Left ventricle myocardium superior (tissue), 1 donor: ENCODE measurements around the gene SRGAP2B. TPM values are rescaled to one million over a fixed set of nuclear protein-coding genes. Genes with fewer than 3 reads are reported as not detected.
"Not testable (repeated sequence)": the region's sequence is repeated elsewhere in the genome, so short reads cannot be mapped to it uniquely, and the experiment has no call there.

Source experiments
- ATAC-seq: fragments of 200-7000 bp; cut with Tn5 transposase; one replicate; pipeline ENCODE4 v1.9.1; 2020; ENCODE audit warnings: mild to moderate bottlenecking, moderate library complexity
- DNase-seq: peaks from one replicate; pipeline ENCODE4 v3.0.0-alpha.2; 2020
- intact Hi-C: fragments of 100-400 bp; cut with micrococcal nuclease; formaldehyde crosslinking; loops from one replicate; pipeline ENCODE4 v1.11.0; 2022
- long read RNA-seq: library from polyadenylated mRNA; unstranded; transcript quantifications from one replicate; pipeline ENCODE4 v2.0.0, GENCODE V29; 2021
- total RNA-seq: library from RNA; stranded (reverse); fragmentation: NEBNext Ultra II Directional; extraction: Animal tissue kit (Norgen Biotek cat#: 25700); gene quantifications from one replicate; pipeline ENCODE4 v1.2.1, GENCODE V29; 2021
- donor health status: DM: no; HTN: yes; CAD: no; lungs with severe emphysema.

Gene SRGAP2B
- total RNA-seq, result 8.7 TPM
- long read RNA-seq, partial matches to known transcripts, result 1 of 9 reads
- long read RNA-seq, other reads (novel, unspliced or antisense), result 6 of 9 reads

DNA sequence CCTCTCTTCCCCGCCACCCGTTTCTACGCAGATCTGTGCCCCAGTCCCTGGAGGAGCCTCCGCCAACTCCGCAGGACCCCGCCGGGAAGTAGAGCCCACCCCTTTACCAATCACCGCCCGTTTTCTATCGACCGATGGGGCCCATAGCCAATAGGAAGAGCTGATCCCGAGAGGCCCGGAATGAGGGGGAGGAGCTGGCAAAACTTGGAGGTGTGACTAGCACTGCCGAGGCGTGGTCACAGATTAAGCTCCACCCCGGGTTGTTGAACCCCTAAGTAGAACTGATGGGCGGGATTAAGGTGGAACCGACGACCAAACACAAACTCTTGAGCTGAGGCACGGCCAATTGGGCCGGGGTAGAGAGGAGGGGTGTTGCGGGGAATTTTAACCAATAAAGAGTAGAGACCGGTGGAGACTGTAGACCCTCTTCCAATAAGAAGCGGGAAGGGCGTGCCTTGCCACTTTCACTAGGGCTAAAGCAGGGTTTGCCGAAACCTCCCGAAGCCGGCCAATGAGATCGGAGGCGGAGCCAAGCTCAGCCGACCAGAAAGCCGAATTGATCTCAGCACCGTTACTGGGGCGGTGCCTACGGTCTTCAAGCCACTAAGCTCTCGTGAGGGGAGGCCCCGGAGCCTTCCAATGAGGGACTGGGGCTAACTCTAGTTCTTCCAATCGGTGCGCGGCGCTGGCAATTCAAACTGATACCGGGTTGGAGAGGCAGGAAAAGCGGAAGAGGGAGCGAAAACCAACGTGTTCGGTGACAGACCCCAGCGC lies at the start of gene SRGAP2B, which contains the start of gene FAM72D:
Gene SRGAP2B, minus strand, starts transcription at position 45 of the 774 bp plus-strand sequence. CDS start 2,427 bp downstream, outside the sequence.
Gene FAM72D, plus strand, starts transcription at position 691 of the 774 bp plus-strand sequence. CDS start 874 bp downstream, outside the sequence.
- peak; percentile 88 for ATAC-seq
- DNase-seq, intact Hi-C loops: not testable (repeated sequence)

DNA sequence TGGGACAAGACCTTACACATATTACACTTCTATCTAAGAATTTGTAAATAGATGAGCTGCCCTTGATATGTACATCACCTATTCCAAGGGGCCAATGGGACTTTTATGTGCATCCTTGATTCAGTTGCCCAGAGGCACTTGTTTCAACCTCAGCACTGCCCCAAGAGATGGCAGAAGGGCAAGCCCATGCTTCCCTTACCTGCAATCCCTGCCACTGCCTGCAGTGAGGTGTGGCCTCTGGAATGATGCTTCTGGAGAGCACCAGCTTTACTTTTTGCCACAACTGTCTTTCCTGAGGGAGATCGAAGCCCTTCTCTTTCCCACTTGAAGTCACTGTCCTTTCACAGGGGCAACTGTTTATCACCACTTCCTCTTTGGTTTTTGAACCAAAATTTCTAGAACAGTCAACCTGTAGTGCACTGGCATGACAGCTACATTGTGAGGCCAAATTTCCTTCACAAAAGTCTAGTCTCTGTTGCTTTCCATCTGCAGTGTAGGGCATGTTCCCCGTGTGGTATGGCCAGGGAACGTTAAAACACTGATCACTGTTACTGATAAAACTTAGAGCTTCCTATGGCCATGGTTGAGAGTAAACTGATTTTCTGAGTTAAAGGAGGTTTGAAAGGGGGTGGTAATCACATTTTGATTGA lies 49.3 kb upstream of the SRGAP2B start:
- ATAC-seq, intact Hi-C loops, DNase-seq: not testable (repeated sequence)

DNA sequence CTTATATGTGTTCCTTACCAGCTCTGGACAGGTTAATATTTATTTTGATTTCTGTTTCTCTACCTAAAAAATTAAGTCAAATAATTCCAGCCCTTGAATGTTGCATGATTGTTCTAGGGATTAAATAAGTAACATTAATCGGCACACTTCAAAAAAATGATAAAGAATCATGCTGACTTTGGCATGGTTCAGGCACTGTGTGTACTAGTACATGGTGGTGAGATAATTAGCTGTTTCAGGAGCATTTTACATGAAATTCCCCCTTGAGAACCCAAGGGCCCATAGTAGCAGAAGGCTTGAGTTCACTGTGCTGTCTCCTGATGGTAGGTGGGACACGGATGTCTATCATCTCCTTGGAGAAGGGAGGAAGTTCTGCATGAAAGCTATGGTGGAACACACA lies 45.4 kb upstream of the SRGAP2B start:
- DNase-seq, ATAC-seq, intact Hi-C loops: not testable (repeated sequence)

DNA sequence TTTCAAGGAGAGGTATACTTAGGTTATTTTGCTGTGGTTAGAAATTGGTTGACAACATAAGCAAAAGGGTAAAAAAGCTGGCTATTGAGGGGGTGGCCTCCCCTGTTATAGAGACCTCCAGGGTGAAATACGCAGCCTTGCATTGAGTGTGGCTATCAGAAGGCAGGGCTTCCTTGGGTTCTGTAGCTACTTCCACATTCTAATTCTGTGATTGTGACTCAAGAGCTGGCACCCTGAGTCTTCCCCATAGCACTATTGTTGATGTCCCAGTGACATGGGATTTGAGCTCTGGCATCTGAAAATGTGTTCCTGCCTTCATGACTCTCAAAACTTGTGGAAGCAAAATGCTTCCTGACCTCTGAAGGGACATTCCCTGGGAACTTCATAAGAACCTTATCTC lies 39.3 kb upstream of the SRGAP2B start:
- ATAC-seq, result peak; percentile 54
- DNase-seq, intact Hi-C loops: not testable (repeated sequence)

DNA sequence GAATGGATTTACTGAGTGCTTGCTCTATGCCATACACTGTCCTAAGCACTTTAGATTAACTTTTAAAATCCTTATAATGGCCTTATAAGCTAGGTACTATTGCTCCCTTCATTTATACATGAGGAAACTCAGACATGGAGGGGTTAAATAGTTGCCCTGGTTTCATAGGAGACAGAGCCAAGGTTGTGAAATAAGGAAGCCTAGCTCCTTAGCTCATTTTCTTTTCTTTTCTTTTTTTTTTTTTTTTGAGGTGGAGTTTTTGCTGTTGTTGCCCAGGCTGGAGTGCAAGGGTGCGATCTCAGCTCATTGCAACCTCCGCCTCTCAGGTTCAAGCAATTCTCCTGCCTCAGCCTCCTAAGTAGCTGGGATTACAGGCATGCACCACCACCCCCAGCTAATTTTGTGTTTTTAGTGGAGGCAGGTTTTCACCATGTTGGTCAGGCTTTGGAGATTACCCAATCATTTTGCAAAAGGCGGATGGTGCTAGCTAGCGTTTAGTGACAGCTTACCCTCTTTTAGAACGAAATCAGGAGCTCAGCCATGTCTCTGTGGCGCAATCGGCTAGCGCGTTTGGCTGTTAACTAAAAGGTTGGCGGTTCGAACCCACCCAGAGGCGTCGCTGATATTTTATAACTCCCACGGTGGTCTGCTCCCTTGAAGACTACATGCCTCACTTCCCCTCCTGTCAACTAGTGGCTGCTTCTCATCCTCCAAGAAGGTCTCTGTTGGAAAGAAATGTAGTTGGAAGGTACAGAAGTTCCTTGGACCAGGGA lies 33.8 kb upstream of the SRGAP2B start:
- DNase-seq, result peak; percentile 24
- intact Hi-C loops, result not testable (repeated sequence)
- peak; percentile 79 for ATAC-seq

DNA sequence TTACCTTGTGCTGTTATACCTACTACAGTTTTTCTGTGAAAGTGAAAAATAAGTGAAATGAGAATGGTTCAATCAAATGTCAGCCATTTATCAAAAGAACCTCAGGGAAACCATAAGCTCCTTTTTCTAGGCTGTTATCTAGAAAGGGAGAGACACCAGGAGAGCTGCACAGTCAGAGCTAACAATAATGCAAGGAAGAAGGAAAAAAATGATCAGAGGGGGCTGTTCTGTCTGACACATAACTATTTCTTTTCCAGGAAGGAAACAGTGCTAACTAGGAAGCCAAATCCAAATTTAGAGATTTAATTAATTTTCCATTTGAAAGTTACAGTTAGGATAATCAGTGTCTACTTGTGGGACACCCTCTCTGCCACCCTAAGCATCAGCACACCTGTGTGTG lies 32.0 kb upstream of the SRGAP2B start:
- ATAC-seq, DNase-seq, intact Hi-C loops: not testable (repeated sequence)

DNA sequence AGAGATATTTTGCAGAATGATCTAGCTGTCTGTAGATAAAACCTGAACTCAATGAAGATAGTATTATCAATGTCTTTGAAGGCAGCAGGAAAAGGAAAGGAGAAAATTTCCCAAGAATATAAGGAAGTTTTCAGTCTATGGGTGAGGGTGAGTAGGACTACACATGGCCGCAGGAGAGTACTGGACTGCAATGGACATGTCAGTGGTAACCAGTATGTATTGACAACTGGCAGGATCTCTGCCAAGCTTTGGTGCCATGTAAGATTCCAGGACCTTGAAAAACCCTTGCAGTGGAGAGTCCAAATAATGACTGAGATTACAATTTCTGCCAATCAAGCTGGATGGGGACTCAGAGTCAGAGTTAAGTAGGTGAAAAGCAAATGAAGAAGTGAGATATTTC lies 30.0 kb upstream of the SRGAP2B start:
- DNase-seq, ATAC-seq, intact Hi-C loops: not testable (repeated sequence)

DNA sequence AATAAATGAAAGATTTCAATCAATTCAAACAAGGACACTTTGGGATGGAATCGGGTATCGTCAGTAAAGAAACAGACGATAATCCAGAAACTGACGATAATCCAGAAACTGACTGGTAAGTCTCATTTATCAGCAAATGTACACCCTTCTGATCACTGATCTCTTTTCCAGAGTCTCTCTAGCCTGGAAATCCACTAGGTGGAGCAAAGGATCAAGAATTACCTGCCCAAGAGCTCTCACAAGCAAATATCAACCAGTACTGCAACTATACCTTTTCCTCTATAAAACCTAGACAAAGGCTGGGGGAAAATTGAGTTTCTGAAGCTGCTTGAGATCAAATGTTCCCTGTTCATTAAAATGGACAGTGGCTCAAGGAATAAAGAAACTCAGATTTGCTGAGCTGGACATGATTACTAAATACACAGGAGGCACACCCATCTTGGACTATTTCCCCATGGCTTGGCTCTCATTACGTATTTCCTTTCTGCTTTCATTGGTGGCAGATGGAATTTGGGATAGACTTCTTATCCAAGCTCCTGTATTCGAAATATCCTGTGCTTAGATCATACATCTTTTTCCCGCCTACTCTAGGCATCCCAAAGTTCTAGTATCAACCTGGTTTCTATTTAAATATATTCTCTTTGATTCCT lies 29.0 kb upstream of the SRGAP2B start:
- peak; percentile 70 for ATAC-seq
- intact Hi-C loops, result not testable (repeated sequence)

DNA sequence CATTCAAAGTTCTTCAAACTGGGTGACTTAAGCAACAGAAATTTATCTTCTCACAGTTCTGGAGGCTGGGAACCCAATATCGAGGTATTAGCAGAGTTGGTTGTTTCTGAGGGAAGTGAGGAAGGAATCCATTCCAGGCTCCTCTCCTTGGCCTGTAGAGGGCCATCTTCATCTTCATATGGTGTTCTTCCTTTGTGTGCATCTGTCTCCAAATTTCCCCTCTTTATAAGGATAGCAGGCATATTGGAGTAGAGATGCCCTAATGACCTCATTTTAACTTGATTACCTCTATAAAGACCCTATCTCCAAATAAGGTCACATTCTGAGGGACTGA lies 27.9 kb upstream of the SRGAP2B start:
- intact Hi-C loops, DNase-seq: not testable (repeated sequence)
- peak; percentile 62 for ATAC-seq

More for the DNA sequence above, 29.0 kb upstream of the SRGAP2B start:
- DNase-seq, result not testable (repeated sequence)

DNA sequence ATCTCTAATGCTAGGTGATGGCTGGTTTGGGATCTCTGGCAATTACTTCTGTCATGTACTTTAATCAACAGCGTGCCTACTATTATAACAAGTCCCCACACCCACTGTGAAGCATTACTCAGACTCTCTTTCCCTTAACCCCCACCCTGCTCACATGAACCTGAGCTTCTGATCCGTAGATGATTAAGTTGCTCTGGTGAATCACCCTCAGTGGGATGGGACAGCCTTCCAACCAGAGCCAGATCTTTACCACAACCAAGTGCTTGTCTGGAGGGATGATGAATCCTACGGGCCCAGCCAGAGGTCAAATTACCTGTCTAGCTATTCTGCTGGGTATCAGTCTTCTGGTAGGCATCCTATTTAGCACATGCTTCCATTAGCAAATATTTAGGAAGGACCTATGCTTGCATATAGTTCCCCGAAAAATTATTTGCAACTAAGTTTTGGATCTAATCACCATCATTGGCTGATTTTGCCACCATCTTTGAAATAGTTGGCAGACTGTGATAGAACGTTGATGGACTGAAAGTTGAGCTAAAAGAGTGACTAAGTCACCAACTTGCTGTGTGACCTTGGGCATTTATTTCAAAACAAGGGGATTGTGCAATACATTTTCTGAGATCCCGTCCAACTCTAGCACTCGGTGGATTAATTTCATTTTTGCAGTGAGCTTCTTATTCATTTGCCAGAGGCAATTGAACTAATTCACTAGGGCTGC lies 27.4 kb upstream of the SRGAP2B start:
- DNase-seq, result not testable (repeated sequence)
- ATAC-seq, result peak; percentile 69

DNA sequence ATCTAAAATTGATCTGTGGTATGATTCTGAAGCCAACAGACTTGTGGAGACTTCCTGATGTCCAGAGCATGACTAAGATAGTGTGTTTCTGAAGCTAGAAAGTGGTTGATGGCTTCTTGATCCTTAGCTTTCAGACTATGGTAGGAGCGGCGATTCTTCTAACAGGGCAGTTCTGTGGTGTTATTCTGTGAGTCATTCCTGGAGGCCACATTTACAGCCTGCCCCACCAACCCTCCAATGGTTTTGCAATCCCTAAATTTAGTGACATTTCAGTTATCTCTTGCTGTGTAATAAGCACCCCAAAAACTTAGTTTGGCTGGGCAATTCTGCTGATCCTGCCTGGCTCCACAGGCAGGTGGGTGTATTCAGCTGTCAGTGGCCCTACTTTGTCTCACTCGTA lies 24.7 kb upstream of the SRGAP2B start:
- intact Hi-C loops, DNase-seq, ATAC-seq: not testable (repeated sequence)

More for the DNA sequence above, 27.4 kb upstream of the SRGAP2B start:
- intact Hi-C loops, result not testable (repeated sequence)

DNA sequence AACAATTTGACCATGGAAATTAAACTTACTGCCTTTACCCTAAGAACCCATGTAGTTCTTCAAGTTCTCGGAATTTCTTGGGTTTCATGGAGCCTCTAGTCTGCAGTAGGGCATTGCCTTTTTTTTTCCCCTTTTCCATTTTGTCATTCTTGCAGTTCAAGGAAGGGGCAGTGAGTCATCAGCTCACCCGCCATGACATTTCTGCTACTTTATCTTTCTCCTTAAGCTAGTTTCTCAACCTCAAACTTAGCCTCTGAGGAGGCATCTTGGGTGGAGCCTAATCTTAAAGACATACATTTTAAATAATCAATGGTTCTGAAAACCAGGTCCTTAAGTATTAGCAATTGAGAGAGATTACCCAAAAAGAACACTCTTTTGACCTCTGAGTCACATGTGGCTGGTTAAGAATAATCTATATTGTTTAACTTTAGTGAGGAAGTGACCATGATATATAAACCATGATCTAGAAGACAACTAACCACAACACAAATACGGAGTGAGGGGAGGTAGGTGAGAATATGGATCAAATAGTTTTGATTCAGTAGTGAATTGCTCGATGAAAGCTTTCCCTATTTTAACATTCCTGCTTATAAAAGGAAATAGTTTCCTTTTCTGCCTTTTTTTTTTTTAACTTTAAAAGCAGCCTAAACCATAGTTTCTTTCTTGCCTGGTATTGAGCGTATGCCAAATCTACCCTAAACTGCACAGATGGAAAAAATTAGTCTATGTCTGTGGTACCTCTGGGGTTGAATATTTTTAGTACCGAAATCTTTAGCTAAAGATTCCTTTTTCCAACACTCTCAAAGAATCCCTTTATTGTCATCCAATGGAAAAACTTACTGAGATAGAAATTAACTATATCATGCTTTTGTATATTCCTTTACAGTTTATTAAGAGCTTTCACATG lies 20.7 kb upstream of the SRGAP2B start:
- ATAC-seq, intact Hi-C loops, DNase-seq: not testable (repeated sequence)

DNA sequence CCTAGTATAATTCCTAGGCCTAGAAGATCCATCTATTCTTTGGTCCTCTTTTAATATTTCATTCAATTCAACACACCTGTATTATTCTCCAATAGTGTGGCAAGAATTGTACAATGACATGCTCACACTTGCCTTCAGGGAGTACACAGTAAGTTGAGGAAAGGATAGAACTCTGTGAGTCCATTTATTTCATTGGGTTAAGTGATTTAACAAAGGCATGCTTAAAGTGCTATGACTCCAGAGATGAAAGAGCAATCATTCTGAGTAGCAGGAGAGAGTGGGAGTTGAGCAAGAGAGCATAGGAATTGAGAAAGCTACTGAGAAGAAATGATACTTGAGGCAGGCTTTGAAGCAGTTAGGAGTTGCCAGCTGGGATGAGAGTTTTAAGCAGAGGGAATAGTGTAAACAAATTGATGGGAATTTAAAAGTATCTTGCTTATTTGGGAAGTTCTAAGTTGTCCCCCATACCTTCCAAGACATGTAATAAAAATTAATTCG lies 19.5 kb upstream of the SRGAP2B start:
- intact Hi-C loops, DNase-seq, ATAC-seq: not testable (repeated sequence)

DNA sequence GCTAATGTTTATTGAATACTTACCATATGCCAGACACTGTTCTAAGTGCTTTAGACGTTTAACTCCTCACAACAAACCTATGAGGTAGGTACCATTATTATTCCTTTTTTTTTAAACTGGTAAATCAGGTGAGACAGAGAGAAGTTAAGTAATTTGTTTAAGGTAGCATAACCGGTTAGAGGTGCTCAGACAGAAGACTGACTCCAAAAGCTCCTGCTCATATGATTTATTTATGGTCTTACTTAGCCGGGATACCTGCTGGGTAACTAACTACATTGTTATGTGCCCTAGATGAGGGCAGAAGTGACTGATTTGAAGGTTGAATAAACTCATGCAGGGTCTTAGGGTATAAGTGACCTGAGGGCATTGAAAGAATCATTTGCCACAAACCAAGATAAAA lies 17.6 kb upstream of the SRGAP2B start:
- intact Hi-C loops, ATAC-seq, DNase-seq: not testable (repeated sequence)

DNA sequence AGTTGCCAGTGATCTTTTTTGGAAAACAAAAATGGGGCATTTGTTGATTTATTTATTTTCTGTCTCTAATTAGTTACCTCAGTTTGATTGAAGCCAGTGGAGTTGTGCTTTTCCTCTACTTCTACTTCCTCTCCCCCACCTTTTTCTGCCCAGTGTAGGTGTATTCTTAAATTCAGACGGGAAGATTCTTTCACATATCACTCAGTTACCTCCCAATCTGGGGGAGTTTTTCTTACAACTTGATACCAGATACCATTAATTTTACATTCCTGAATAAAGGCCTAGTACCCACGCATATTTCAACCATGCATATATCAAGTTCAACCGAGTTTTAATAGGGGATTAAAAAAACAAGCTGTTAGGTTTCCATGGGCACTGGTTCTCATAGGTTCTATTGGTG lies 16.5 kb upstream of the SRGAP2B start:
- intact Hi-C loops, ATAC-seq, DNase-seq: not testable (repeated sequence)

DNA sequence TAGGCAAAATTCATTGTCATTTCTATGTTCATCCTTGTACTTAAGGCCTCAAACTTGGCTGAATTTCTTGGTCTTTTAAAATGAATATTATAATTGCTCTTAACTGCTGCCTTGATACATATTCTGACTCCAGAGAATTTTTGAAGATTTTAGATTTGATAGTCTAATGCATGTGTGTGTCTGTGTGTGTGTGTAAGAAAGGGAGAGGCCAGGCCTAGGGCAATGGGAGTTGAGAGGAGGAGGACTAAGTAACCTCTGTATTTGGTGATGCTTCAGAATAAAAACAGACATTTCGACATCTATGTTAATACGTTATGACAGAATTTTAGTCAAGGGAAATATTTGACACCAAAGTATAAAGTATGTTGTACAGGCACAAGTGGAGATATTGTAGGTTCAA lies 8.2 kb upstream of the SRGAP2B start:
- DNase-seq, intact Hi-C loops, ATAC-seq: not testable (repeated sequence)

DNA sequence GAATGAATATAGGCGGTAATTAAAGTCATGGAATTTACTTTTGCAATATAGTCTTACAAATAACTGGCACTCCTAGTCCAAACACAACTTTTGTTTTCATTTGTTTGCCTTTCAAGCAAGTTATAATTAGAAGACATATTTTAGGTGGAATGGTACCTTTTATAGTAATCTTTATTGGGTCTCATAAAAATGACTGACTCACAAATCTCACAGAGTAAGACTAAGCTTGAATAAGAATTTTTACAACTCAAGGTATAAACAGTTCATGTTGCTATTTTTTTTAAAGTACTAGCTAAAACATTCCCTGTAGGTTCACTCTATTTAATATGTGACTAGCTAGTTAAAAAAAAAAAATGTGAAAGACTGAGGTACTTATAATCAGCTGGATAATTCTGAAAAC lies 6.6 kb upstream of the SRGAP2B start:
- not testable (repeated sequence) for DNase-seq, ATAC-seq

More for the DNA sequence above, 6.6 kb upstream of the SRGAP2B start:
- intact Hi-C loops, result not testable (repeated sequence)
